Testis (tissue), 3 donors: ENCODE data around the gene DPF3. TPM values are rescaled to one million over a fixed set of nuclear protein-coding genes. Genes with fewer than 3 reads are reported as not detected.

Source experiments
- DNase-seq: peaks from one replicate; pipeline ENCODE4 v3.0.0-alpha.2; 2019
- H3K27ac ChIP-seq, 2 donors: fragments of 200-600 bp; sonication (generic); one replicate each; pipeline ENCODE4 v1.5.1; 2019
- H3K27me3 ChIP-seq: fragments of 200-600 bp; sonication (generic); one replicate; pipeline ENCODE4 v1.5.1; 2019
- H3K36me3 ChIP-seq: fragments of 200-600 bp; sonication (generic); one replicate; pipeline ENCODE4 v1.5.1; 2017; ENCODE audit warnings: low read depth; ENCODE audit errors: missing control alignments
- H3K4me1 ChIP-seq: fragments of 200-600 bp; sonication (generic); one replicate; pipeline ENCODE4 v1.5.1; 2019
- H3K4me3 ChIP-seq, 2 donors: fragments of 200-600 bp; sonication (generic); one replicate each; pipeline ENCODE4 v1.5.1; 2017 to 2019
- H3K9me3 ChIP-seq: fragments of 200-600 bp; sonication (generic); one replicate; pipeline ENCODE4 v1.5.1; 2017
- CTCF ChIP-seq, 3 experiments: fragments of 450-650 bp in 2 of 3; fragments of 200-600 bp in 1 of 3; sonication (generic) in 1 of 3; IDR thresholded peaks; one replicate each; pipeline ENCODE4 v1.5.1; 2016 to 2019; ENCODE audit warnings: antibody characterized with exemption in 3 of 3, mild to moderate bottlenecking in 2 of 3, moderate library complexity in 1 of 3
- POLR2A ChIP-seq: fragments of 450-650 bp; IDR thresholded peaks from one replicate; pipeline ENCODE4 v1.6.1; 2017; ENCODE audit warnings: antibody characterized with exemption, mild to moderate bottlenecking, moderate library complexity
- WGBS, 2 donors: methylation state at CpG; one replicate each; pipeline ENCODE4 v1.1.5; 2018; 5-methylcytosine and 5-hydroxymethylcytosine counted together
- intact Hi-C: fragments of 100-400 bp; cut with DNase I; formaldehyde crosslinking; loops from one replicate; pipeline ENCODE4 v1.15.1; 2023; ENCODE audit warnings: low total_unique reads
- polyA plus RNA-seq: library from polyadenylated mRNA; stranded (reverse); fragments of 350-450 nt; fragmentation: Illumina TruSeq; extraction: RNeasy Lipid Tissue Mini Kit (QIAGEN cat#74804); gene quantifications from one replicate; pipeline ENCODE4 v1.2.3, GENCODE V29; 2014; ENCODE audit warnings: low read depth, low replicate concordance; ENCODE audit not compliant: insufficient read depth
- total RNA-seq, 2 donors: library from RNA; depleted of rRNA; stranded (reverse); fragments of >200 nt; gene quantifications; one replicate each; pipeline ENCODE4 v1.2.3, GENCODE V29; 2016

The DPF3 gene
- total and polyA plus RNA-seq, 3 donors from 2014 or later = 14.6 to 41.6 (median 26.4) TPM

GRCh38 chr14:72774894-72775620 is 118.8 kb downstream of the DPF3 start:
- intact Hi-C loops = no loop called here
- Histone ChIP-seq H3K9me3 (no peaks in the 10 kb centered on the region), H3K27me3 (no peaks in the 10 kb centered on the region), H3K4me1 (peaks cover 10% of the 10 kb centered on the region), H3K4me3 (no peak overlapping the region), H3K36me3 (no peaks in the 10 kb centered on the region), H3K27ac (no peak overlapping the region)
- DNase-seq = no peak
- WGBS, 2 donors = 75 to 79% methylated on average over 6 of the region's 6 CpGs
- TF ChIP-seq CTCF (IDR thresholded peaks at IDR 0.05) (no peak), POLR2A (no peak)

- 68 to 96% methylated on average over 4 of the region's 4 CpGs for WGBS, 2 donors
- Histone ChIP-seq H3K27me3 (no peaks in the 10 kb centered on the region), H3K36me3 (no peaks in the 10 kb centered on the region), H3K4me3 (no peak overlapping the region), H3K27ac (no peak overlapping the region), H3K9me3 (no peaks in the 10 kb centered on the region), H3K4me1 (peaks cover 10% of the 10 kb centered on the region)
- intact Hi-C loops = no loop called here
- no peak for DNase-seq
- TF ChIP-seq POLR2A = no peak
- TF ChIP-seq CTCF (IDR thresholded peaks at IDR 0.05) = no peak
Observed at GRCh38 chr14:72774141-72774540, 119.8 kb downstream of the DPF3 start.

GRCh38 chr14:72771561-72771960 is 122.3 kb downstream of the DPF3 start:
- Histone ChIP-seq H3K27ac (no peak overlapping the region), H3K4me3 (no peak overlapping the region), H3K36me3 (no peaks in the 10 kb centered on the region), H3K4me1 (peaks cover 4% of the 10 kb centered on the region), H3K27me3 (no peaks in the 10 kb centered on the region), H3K9me3 (no peaks in the 10 kb centered on the region)
- intact Hi-C loops = no loop called here
- TF ChIP-seq CTCF (IDR thresholded peaks at IDR 0.05) = no peak
- TF ChIP-seq POLR2A = no peak
- no peak for DNase-seq
- WGBS, 2 donors = 99 to 100% methylated on average over 5 to 11 of the region's 11 CpGs

- no peak for DNase-seq
- H3K36me3 ChIP-seq = no peaks in the 10 kb centered on the region
- no peak overlapping the region for H3K27ac ChIP-seq
- no peaks in the 10 kb centered on the region for H3K9me3 ChIP-seq
- intact Hi-C loops = no loop called here
- WGBS, 2 donors = 90 to 96% methylated on average over 3 of the region's 3 CpGs
- H3K4me1 ChIP-seq = no peaks in the 10 kb centered on the region
- H3K4me3 ChIP-seq = no peak overlapping the region
- H3K27me3 ChIP-seq = no peaks in the 10 kb centered on the region
- TF ChIP-seq CTCF (IDR thresholded peaks at IDR 0.05) = no peak
Observed at GRCh38 chr14:72766296-72766695, 127.6 kb downstream of the DPF3 start.

- TF ChIP-seq CTCF (IDR thresholded peaks at IDR 0.05) (no peak), POLR2A (no peak)
- Histone ChIP-seq H3K9me3 (no peaks in the 10 kb centered on the region), H3K4me3 (no peak overlapping the region), H3K27me3 (no peaks in the 10 kb centered on the region), H3K36me3 (no peaks in the 10 kb centered on the region), H3K4me1 (no peaks in the 10 kb centered on the region), H3K27ac (no peak overlapping the region)
- WGBS, 2 donors = 89 to 92% methylated on average over 1 of the region's 1 CpG
- no peak for DNase-seq
- intact Hi-C loops = no loop called here
Observed at GRCh38 chr14:72763892-72764291, 130.0 kb downstream of the DPF3 start.
